Stomach (tissue), 4 donors: Measurements from ENCODE around the gene GGN.

ENCODE experiments used
- POLR2A ChIP-seq, 4 donors: fragments of 450-650 bp; IDR thresholded peaks; one replicate each; pipeline ENCODE4 v1.6.1; 2016; ENCODE audit warnings: antibody characterized with exemption in 4 of 4, control low read depth in 2 of 4, mild to moderate bottlenecking in 1 of 4, moderate library complexity in 1 of 4
- POLR2AphosphoS5 ChIP-seq, 3 donors: sonication (generic); formaldehyde crosslinking; IDR thresholded peaks; one replicate each; pipeline ENCODE4 v1.6.1; 2016; ENCODE audit warnings: antibody characterized with exemption in 3 of 3
- TF ChIP-seq, protein P1 (sequence below), 7 experiments: fragments of 450-650 bp in 4 of 7; fragments of 200-600 bp in 3 of 7; sonication (generic) in 3 of 7; IDR thresholded peaks; one replicate each; pipeline ENCODE4 v1.5.1; 2016 to 2019; ENCODE audit warnings: antibody characterized with exemption in 7 of 7, control low read depth in 2 of 7, mild to moderate bottlenecking in 1 of 7

DNA sequence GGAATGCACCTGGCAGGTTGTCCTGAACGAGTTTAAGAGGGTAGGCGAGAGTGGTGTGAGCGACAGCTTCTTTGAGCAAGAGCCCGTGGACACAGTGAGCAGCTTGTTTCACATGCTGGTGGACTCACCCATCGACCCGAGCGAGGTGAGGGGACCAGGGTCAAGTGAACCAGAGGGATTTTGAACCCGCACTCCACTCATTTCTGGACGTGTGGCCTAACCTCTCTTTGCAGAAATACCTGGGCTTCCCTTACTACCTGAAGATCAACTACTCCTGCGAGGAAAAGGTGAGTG is 50.5 kb downstream of the GGN start:
- no peak for TF ChIP-seq POLR2AphosphoS5 (IDR thresholded peaks at IDR 0.05)
- TF ChIP-seq, protein P1, sequence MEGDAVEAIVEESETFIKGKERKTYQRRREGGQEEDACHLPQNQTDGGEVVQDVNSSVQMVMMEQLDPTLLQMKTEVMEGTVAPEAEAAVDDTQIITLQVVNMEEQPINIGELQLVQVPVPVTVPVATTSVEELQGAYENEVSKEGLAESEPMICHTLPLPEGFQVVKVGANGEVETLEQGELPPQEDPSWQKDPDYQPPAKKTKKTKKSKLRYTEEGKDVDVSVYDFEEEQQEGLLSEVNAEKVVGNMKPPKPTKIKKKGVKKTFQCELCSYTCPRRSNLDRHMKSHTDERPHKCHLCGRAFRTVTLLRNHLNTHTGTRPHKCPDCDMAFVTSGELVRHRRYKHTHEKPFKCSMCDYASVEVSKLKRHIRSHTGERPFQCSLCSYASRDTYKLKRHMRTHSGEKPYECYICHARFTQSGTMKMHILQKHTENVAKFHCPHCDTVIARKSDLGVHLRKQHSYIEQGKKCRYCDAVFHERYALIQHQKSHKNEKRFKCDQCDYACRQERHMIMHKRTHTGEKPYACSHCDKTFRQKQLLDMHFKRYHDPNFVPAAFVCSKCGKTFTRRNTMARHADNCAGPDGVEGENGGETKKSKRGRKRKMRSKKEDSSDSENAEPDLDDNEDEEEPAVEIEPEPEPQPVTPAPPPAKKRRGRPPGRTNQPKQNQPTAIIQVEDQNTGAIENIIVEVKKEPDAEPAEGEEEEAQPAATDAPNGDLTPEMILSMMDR (IDR thresholded peaks at IDR 0.05): no peak
- TF ChIP-seq POLR2A (IDR thresholded peaks at IDR 0.05): no peak
